GM18858 (cell line): ENCODE data around the gene NOTCH2NLA.
"Not testable (repeated sequence)": the region's sequence is repeated elsewhere in the genome, so short reads cannot be mapped to it uniquely, and the experiment has no call there.

Source experiments
- ATAC-seq: cut with Tn5 transposase; IDR thresholded peaks from one replicate; pipeline ENCODE4 v1.9.1; 2021; ENCODE audit not compliant: unreplicated experiment

The NOTCH2NLA gene

GRCh38 chr1:146228710-146229477, at the start of gene NOTCH2NLA:
Gene NOTCH2NLA (minus strand): TSS chr1:146229021. CDS start chr1:146189337, 39,684 bp downstream.
- not testable (repeated sequence) for ATAC-seq

DNA sequence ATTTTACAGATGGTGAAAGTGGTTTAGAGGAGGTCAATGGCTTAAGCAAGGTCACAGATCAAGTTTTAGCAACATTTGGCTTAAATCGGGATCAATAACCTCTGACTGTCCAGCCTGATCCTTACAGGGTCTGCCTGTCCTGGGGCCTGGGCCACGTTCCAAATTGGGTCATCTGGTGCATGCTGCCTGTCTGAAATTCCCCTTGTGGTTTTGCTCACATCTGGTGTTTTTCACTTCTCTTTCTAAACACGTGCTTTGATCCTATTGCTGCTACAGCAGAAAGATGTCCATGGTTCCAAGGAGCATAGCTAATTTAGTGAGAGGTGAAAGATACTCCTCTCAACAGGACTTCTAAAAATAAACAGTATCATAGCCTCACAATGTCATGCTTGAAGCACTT, 49.5 kb upstream of the NOTCH2NLA start:
- peak; percentile 60 for ATAC-seq

DNA sequence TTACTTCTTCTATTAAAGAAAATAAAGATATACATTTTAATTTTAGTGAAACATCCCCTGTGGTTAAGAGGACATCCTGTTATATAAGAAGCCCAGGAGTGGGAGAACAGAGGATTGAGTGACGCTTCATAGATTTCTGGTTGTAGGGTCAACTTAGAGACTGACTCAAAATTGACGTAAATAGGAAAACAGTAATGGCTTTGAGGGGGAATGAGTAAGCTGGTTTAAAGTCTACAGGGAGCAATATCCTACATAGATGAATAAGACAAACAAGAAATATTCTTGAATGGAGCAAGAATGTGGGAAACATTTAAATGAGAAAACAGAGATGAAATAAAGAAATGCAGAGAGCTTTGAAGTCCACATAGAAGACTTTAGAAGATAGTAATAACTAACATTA, 48.3 kb upstream of the NOTCH2NLA start:
- not testable (repeated sequence) for ATAC-seq

GRCh38 chr1:146274083-146274482, 45.3 kb upstream of the NOTCH2NLA start:
- not testable (repeated sequence) for ATAC-seq

- ATAC-seq: not testable (repeated sequence)
Measured at GRCh38 chr1:146273194-146273593, 44.4 kb upstream of the NOTCH2NLA start.

DNA sequence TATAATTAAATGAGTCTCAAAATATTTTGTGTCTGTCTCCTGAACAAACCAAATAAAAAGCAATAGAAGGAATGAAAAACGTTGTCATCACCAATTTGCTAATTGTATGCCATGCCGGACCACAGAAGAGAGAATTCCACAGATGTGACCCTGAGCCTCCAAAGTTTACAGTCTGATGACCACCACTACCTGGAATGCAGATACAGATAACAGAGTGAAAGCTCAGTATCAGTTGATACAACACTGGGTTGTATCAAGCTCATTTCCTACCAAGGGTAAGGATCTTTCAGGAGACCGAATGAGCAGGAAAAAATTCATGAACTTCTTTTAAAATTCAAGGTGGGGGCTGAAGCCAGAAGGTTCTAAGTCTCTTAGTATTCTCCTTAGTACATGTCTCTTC, 43.9 kb upstream of the NOTCH2NLA start:
- ATAC-seq: not testable (repeated sequence)

DNA sequence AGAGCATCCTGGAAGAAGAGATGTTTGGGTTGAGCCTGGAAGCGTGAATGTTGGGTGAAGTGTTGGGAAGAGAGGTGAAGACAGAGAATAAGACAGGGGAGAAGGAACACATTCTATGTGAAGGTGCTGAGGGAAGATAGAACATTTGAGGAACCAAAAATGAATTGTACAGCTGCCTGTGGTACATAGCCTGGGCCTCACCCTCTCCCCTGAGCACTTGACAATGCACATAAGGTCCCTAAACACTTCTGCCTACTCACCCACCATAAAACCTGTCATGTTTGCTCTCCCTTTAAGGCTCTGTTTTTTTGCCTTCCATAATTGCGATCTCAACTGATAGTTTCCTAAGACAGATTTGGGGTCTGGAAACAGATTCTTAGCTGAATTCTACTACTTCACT, 43.2 kb upstream of the NOTCH2NLA start:
- ATAC-seq: not testable (repeated sequence)

DNA sequence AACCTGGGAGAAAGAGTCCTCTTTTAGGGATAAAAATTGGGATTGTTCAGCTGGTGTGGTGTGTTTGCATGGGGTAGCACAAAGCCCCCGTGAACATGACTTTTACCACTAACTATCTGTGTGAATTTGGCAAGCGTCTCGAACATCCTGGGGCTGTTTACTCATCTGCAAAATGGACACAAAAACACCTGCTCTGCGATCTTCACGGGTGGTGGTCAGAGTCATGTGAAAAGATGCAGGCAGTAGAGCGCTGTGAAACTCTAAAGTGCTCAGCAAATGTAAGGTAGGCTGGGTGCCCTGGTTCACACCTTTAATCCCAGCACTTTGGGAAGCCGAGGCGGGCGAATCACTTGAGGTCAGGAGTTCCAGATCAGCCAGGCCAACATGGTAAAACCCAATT, 41.3 kb upstream of the NOTCH2NLA start:
- ATAC-seq: not testable (repeated sequence)

GRCh38 chr1:146266179-146266748, 37.4 kb upstream of the NOTCH2NLA start:
- not testable (repeated sequence) for ATAC-seq

DNA sequence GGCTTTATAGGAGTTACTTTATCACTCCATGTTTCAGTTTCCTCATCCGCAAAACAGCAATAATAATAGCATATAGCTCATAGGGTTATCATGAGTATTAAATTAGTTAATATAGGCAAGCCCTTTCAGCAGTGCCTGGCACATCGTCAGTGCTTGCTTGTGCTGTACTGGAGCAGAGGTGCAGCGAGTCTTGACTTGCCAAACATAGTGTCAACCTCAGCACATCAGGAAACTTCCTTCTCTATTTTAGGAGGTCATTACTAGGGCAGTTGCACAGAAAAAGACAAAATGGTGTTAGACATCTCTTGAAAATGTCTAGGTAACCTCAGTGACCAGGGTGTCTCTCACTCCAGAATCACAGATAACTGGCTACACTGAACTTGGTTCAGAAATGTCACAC, 35.9 kb upstream of the NOTCH2NLA start:
- not testable (repeated sequence) for ATAC-seq

DNA sequence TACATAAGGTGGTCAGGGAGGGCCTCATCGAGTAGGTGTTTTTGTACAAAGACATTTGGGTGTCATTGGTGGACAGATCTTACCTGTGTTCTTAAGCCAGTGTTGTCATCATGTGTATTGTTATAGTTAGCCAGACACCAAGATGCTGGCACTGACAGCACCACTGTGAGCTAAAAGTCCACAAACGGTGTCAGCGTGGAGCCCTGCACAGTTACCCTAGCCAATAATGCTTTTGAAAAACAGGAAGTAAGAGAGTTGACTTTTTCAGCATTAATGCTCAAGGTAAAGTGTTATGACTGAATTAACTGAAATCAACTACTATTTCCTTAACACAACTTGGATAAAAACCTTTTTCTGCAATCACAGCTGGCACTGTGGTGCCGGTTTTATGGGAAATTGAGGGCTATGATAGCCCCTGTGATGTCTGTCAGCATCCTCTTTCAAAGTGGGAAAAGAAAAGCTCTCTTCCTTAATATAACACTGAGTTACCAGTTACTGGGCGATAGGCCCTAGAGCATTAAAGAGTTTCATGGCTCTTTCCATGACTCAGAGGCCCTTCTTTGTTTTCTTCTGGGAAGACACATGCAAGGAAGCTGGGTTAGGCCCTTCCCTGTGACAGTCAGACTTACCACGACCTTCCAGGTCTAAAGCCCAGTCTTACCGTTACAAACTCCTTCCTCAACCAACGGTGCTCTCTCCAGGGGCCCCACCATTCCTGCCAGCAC, 31.3 kb upstream of the NOTCH2NLA start:
- ATAC-seq: not testable (repeated sequence)

GRCh38 chr1:146257992-146258552, 29.3 kb upstream of the NOTCH2NLA start:
- ATAC-seq: not testable (repeated sequence)

GRCh38 chr1:146254569-146255197, 25.9 kb upstream of the NOTCH2NLA start:
- not testable (repeated sequence) for ATAC-seq

DNA sequence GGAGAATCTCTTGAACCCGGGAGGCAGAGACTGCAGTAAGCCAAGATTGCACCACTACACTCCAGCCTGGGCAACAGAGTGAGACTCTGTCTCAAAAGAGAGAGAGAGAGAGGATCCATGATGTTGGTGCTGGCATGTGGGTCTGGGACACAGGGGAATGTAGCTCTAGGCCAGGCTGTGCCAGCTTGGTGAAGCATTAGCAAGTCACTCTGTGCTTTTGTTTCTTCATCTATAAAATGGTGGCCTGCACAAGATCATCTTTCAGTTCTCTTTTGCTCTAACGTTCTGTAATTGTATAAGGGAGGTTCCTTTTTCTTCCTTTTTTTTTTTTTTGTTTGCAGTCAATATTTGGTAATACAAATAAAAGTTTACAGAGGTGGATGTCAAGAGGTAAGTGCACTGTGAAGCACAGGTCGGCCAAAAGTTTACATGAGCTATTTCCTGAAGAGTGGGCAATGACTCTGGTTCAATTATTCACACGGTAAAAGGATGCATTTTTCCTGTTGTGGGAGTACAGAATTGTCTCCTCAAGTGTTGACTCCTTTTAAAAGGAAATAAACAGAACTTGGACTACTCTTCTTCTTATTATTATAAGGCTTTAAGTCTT, 24.5 kb upstream of the NOTCH2NLA start:
- not testable (repeated sequence) for ATAC-seq

DNA sequence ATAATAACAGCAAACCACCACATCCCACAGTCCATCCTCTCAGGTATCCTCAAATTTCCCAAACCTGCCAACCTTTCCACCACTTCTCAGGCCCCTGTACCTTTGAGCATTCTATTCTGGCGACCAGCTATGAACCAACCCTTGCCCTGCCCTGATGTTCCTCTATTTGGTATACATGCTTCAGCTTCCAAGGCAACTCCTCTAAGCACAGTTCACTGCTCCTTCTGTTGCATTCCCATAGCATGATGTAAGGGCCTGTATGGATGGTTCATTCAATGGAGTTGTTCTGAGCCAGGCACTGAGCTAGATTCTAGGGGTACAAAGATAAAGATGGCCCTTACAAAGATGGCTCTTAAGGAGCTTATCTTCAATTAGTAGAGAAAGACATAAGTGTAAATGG, 22.7 kb upstream of the NOTCH2NLA start:
- not testable (repeated sequence) for ATAC-seq

GRCh38 chr1:146248643-146249042, 19.8 kb upstream of the NOTCH2NLA start:
- ATAC-seq: not testable (repeated sequence)

- not testable (repeated sequence) for ATAC-seq
Measured at GRCh38 chr1:146236626-146237025, 7.8 kb upstream of the NOTCH2NLA start.

- ATAC-seq: not testable (repeated sequence)
Measured at GRCh38 chr1:146236026-146236601, 7.3 kb upstream of the NOTCH2NLA start.

GRCh38 chr1:146228144-146228682, 608 bp downstream of the NOTCH2NLA start:
- ATAC-seq: not testable (repeated sequence)

DNA sequence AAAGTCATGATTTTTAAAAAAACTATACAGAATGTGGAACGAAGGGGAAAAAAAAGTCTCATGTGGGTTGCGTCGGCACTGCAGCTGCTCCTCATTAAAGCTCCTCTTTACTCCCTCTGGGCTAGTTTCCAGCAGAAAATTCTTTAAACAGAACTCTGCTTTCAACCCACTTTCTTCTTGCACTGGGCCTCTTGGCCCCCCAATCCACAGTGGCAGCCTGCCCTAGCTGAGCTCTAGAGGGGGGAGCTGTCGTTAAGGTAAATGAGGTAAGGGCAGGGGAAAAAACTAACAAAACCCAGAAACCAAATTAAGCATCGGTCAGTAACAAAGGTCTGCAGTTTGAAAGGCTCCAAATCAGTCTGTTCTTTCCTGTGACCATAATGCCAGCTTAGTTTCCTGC, 54.3 kb downstream of the NOTCH2NLA start:
- not testable (repeated sequence) for ATAC-seq
